GM19099 (cell line): ENCODE measurements around the gene THBS2.

Experiments
- POLR2A ChIP-seq: IDR thresholded peaks from 3 replicates; pipeline ENCODE4 v1.6.1; 2011; ENCODE audit warnings: low read depth; ENCODE audit not compliant: insufficient read length; ENCODE audit errors: extremely low read depth

Gene THBS2

DNA sequence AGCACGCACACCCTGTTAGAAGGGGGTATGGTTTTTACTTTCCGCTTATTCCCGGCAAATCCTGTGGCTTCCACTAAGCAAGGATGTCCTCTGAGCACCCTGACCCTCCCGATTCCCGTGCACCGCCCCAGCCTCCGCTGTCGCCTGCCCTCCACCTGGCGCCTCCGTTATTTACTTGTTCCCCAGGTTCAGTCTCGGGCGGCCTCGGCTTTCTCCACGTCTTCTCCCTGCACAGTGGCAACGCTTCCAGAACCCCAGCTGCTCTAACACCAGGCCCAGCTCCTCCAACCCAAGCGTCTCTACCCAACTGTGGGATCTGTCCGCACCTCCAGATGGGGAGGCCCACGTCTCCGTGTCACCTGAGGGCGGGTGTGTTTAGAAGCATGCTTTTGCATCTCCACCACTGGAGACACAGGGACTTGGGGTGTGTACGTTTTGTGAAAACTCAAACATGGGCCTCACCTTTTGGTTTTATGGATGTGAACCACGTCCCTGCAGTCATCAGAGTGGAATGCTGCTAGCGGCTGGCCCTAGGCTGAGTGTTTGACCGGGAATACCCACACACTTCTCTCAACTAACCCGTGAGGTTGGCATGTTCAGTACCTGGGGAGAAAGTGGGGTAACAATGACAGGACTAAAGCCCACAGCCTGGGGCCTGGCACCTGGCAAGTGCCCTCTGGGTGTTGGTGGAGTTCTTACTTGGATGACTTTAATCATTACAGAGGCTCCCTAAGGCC is 79.9 kb downstream of the THBS2 start:
- TF ChIP-seq POLR2A: no peak

- no peak for TF ChIP-seq POLR2A
Observed at GRCh38 chr6:169172946-169173345, 80.7 kb downstream of the THBS2 start.

DNA sequence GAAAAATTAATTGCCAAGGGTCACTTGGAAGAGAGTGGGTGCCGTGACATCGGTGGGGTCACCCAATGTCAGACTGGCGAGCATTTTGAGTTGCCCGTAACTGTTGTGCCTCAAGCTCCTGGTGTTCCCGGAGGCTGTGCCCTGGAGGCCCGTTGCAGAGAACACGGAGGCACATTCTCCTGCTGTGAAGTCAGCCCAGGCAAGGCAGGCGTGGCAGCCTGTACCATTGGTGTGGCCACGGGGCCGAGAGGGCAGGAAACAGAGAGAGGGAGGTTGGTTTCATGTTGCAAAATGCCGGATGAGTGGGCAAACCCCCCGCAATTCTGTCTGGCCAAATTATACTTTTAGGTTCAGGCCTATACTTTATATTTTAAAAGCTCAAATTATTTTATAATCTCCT is 81.2 kb downstream of the THBS2 start:
- no peak for TF ChIP-seq POLR2A

DNA sequence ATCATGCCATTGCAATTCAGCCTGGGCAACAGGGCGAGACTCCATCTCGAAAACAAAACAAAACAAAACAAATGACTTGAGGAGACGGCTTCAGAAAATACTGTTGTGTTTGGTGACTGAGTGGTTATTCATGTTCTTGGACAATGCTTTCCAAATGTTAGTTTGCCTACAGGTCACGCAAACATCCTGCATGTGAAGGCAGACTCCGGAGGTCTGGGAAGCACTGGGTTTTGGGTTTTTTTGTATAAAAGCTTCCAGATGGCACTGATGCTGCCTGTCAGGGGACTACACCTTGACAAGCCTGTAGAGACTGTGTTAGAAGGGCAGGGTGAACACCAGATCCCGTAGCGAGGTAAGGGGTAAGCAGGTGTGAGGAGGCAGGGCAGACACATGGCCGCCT is 81.7 kb downstream of the THBS2 start:
- no peak for TF ChIP-seq POLR2A

DNA sequence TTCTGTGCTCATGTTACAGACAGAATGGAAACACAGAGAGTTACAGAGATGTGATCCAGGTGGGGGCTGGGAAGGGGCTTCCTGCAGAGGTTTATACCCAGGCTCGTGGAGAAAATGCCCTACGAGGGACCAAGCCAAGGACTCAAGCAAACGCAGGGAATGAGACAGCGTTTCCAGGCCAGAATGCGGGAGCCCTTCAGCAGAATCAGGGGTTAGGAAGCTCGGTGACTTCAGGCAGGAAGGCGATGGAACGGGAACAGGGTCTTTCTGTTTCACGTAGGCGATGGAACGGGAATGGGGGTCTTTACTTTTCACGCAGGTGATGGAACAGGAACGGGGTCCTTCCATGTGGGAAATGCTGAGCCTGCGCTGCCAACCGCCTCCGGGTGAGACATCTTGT is 82.6 kb downstream of the THBS2 start:
- no peak for TF ChIP-seq POLR2A

DNA sequence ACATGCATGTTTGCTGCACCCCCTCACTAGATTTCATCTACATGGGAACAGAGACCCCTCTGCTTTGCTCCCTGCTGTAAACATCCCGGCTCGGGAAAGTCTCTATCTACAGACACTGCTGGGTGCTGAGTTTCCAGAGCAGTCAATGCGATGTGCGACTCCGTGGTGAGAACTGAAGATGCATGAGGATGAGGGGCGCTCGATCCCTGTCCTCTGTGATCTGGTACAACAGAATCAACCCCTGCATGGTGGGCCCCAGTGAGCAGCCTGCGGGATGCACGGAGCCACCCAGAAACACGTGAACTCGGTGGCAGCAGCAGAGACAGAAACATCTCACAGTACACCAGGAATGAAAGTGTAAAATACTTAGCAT is 83.1 kb downstream of the THBS2 start:
- TF ChIP-seq POLR2A: no peak

GRCh38 chr6:169169941-169170582 is 83.6 kb downstream of the THBS2 start:
- no peak for TF ChIP-seq POLR2A

- no peak for TF ChIP-seq POLR2A
Observed at GRCh38 chr6:169169375-169169774, 84.3 kb downstream of the THBS2 start.

DNA sequence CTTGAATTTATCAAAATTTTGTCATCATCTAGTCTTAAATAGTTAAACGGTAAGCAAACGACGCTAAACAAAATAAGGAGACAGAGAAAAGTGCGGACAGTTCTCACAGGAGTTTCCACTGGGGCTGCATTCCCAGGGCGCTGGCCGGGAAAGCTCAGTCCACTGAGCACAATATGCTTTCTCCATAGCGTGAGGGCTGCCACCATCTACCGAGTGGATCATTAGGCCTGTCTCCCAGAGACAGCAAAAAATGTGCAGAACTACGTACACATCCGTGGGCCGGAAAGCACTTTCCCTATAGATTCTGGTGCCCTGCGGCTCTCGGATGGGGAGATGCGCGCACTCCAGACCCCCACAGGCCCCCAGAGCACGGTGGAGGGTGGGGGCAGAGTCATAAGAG is 84.9 kb downstream of the THBS2 start:
- no peak for TF ChIP-seq POLR2A

- TF ChIP-seq POLR2A: no peak
Observed at GRCh38 chr6:169168302-169168630, 85.4 kb downstream of the THBS2 start.

- TF ChIP-seq POLR2A: no peak
Observed at GRCh38 chr6:169167581-169168301, 85.9 kb downstream of the THBS2 start.

- no peak for TF ChIP-seq POLR2A
Observed at GRCh38 chr6:169166896-169167580, 86.6 kb downstream of the THBS2 start.
